ENCODE data around the gene GRIA2. TPM values are rescaled to one million over a fixed set of nuclear protein-coding genes. Genes with fewer than 3 reads are reported as not detected.
"Not testable (repeated sequence)": the region's sequence is repeated elsewhere in the genome, so short reads cannot be mapped to it uniquely, and the experiment has no call there.

The GRIA2 gene
- not detected in 2 replicates for total RNA-seq (2014; rRNA removed; shearing (Covaris generic))
- not detected in 2 replicates for total RNA-seq (2022)
- not detected for Bru-seq, nascent RNA
- BruChase-seq, experiment 1, labeled RNA remaining after a 6-hour chase, result not detected
- BruChase-seq, experiment 2, labeled RNA remaining after a 2-hour chase, result not detected
- long read RNA-seq, result 0 reads

DNA sequence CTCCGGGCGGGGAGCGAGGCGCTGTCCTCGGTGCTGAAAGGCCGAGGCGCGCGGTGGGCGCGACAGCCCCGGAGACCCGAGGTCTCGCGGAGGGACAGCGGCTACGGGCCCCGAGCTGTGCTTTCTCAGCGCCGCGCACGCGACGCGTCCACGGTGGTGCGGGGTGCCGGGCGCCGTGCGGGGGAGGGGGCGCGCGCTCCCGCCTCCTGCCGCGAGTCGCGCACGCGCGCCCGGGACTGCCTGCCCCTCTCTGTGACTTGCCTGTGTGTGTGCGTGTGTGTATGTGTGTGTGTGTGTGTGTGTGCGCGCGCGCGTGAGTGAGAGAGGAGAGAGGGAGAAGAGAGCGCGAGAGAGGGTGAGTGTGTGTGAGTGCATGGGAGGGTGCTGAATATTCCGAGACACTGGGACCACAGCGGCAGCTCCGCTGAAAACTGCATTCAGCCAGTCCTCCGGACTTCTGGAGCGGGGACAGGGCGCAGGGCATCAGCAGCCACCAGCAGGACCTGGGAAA lies at the start of gene GRIA2:
GRIA2 (plus strand) TSS at position 358 of the 511 bp plus-strand sequence. CDS start 315 bp downstream, outside the sequence.
- H3K27ac ChIP-seq (ENCODE audit: low read depth, low read length, poor library complexity, severe bottlenecking), result no peak within 1 kb of the TSS
- DNase-seq (ENCODE audit: low spot score), result no peak
- H3K4me1 ChIP-seq (ENCODE audit: insufficient read depth, low read length, poor library complexity, severe bottlenecking), result no peaks in the 10 kb centered on the region
- ChIA-PET CTCF (ENCODE audit: unreplicated experiment) (no interaction called here), POLR2A (no interaction called here)
- H2AFZ ChIP-seq (ENCODE audit: low read length), result no peak within 1 kb of the TSS
- no peak within 1 kb of the TSS for H3K4me2 ChIP-seq (ENCODE audit: low read length)
- no peaks in the 10 kb centered on the region for H3K36me3 ChIP-seq (ENCODE audit: insufficient read depth, low read length)
- no peaks in the 10 kb centered on the region for H4K20me1 ChIP-seq (ENCODE audit: insufficient read depth, low read length)
- no peak for TF ChIP-seq EZH2phosphoT487 (IDR thresholded peaks at IDR 0.05; ENCODE audit: borderline replicate concordance, low read depth, low read length)
- no peak for TF ChIP-seq CTCF (conservative IDR thresholded peaks at IDR 0.05; ENCODE audit: low read length)
- H3K9me2 ChIP-seq (ENCODE audit: insufficient read depth, low read length), result no peaks in the 10 kb centered on the region
- H3K79me2 ChIP-seq (ENCODE audit: insufficient read depth, low read depth, low read length), result no peaks in the 10 kb centered on the region
- BruUV-seq (replicated peaks), result no TSS peak
- H3K4me3 ChIP-seq (ENCODE audit: low read depth, low read length, poor library complexity, severe bottlenecking), result no peak within 1 kb of the TSS
- H3K9me3 ChIP-seq (ENCODE audit: low read length), result no peaks in the 10 kb centered on the region
- intact Hi-C loops (cut with micrococcal nuclease; ENCODE audit: unreplicated experiment), result no loop called here

GRCh38 chr4:157172011-157172410 lies 48.5 kb upstream of the GRIA2 start:
- no peak for TF ChIP-seq CTCF (conservative IDR thresholded peaks at IDR 0.05; ENCODE audit: low read length)
- no peak for TF ChIP-seq EZH2phosphoT487 (IDR thresholded peaks at IDR 0.05; ENCODE audit: borderline replicate concordance, low read depth, low read length)
- Histone ChIP-seq H3K9me2 (ENCODE audit: insufficient read depth, low read length) (no peaks in the 10 kb centered on the region), H3K4me3 (ENCODE audit: low read depth, low read length, poor library complexity, severe bottlenecking) (no peak overlapping the region), H3K36me3 (ENCODE audit: insufficient read depth, low read length) (no peaks in the 10 kb centered on the region), H3K9me3 (ENCODE audit: low read length) (no peaks in the 10 kb centered on the region), H2AFZ (ENCODE audit: low read length) (no peak overlapping the region), H3K4me1 (ENCODE audit: insufficient read depth, low read length, poor library complexity, severe bottlenecking) (no peaks in the 10 kb centered on the region), H4K20me1 (ENCODE audit: insufficient read depth, low read length) (no peaks in the 10 kb centered on the region), H3K79me2 (ENCODE audit: insufficient read depth, low read depth, low read length) (no peaks in the 10 kb centered on the region), H3K27ac (ENCODE audit: low read depth, low read length, poor library complexity, severe bottlenecking) (no peak overlapping the region), H3K4me2 (ENCODE audit: low read length) (no peak overlapping the region)
- intact Hi-C loops (cut with micrococcal nuclease; ENCODE audit: unreplicated experiment), result no loop called here
- CTCF ChIA-PET (ENCODE audit: unreplicated experiment), result no interaction called here
- POLR2A ChIA-PET, result no interaction called here
- DNase-seq (ENCODE audit: low spot score), result no peak
- no TSS peak for BruUV-seq (replicated peaks)

GRCh38 chr4:157180268-157180667 lies 40.3 kb upstream of the GRIA2 start:
- H3K4me3 ChIP-seq (ENCODE audit: low read depth, low read length, poor library complexity, severe bottlenecking); H3K36me3 ChIP-seq (ENCODE audit: insufficient read depth, low read length); intact Hi-C loops (cut with micrococcal nuclease; ENCODE audit: unreplicated experiment); DNase-seq (ENCODE audit: low spot score); H3K27ac ChIP-seq (ENCODE audit: low read depth, low read length, poor library complexity, severe bottlenecking); H3K9me3 ChIP-seq (ENCODE audit: low read length); H3K4me2 ChIP-seq (ENCODE audit: low read length); H4K20me1 ChIP-seq (ENCODE audit: insufficient read depth, low read length); H2AFZ ChIP-seq (ENCODE audit: low read length); H3K9me2 ChIP-seq (ENCODE audit: insufficient read depth, low read length); H3K4me1 ChIP-seq (ENCODE audit: insufficient read depth, low read length, poor library complexity, severe bottlenecking); H3K79me2 ChIP-seq (ENCODE audit: insufficient read depth, low read depth, low read length); BruUV-seq (replicated peaks); CTCF ChIA-PET (ENCODE audit: unreplicated experiment): not testable (repeated sequence)
- POLR2A ChIA-PET, result interaction anchor here (0.9 kb wide), 1 partner anchor 33 kb away, joined by 3 read pairs; no protein-coding TSS in a partner anchor
